Retinal pigment epithelial cell (primary cell): ENCODE data around the gene ARSI.

ENCODE experiments used
- DNase-seq: peaks from one replicate; pipeline ENCODE4 v3.0.0-alpha.2; 2010; ENCODE audit warnings: low read depth
- H3K4me3 ChIP-seq: 2 replicates; pipeline ENCODE4 v1.5.1; 2011; ENCODE audit warnings: mild to moderate bottlenecking, low read length, control low read depth, moderate library complexity
- TF ChIP-seq, protein P1 (sequence below): conservative IDR thresholded peaks from 2 replicates; pipeline ENCODE4 v1.5.1; 2011; ENCODE audit warnings: low read depth, low read length, control low read depth, inconsistent platforms

The ARSI gene

GRCh38 chr5:150294551-150295071, 8.1 kb downstream of the ARSI start:
- TF ChIP-seq, protein P1, sequence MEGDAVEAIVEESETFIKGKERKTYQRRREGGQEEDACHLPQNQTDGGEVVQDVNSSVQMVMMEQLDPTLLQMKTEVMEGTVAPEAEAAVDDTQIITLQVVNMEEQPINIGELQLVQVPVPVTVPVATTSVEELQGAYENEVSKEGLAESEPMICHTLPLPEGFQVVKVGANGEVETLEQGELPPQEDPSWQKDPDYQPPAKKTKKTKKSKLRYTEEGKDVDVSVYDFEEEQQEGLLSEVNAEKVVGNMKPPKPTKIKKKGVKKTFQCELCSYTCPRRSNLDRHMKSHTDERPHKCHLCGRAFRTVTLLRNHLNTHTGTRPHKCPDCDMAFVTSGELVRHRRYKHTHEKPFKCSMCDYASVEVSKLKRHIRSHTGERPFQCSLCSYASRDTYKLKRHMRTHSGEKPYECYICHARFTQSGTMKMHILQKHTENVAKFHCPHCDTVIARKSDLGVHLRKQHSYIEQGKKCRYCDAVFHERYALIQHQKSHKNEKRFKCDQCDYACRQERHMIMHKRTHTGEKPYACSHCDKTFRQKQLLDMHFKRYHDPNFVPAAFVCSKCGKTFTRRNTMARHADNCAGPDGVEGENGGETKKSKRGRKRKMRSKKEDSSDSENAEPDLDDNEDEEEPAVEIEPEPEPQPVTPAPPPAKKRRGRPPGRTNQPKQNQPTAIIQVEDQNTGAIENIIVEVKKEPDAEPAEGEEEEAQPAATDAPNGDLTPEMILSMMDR, result no peak
- no peak for DNase-seq
- no peak overlapping the region for H3K4me3 ChIP-seq

- H3K4me3 ChIP-seq, result no peak overlapping the region
- TF ChIP-seq, protein P1, result no peak
- DNase-seq, result no peak
Measured at GRCh38 chr5:150293091-150293941, 9.4 kb downstream of the ARSI start.

GRCh38 chr5:150291388-150292385, 11.0 kb downstream of the ARSI start:
- TF ChIP-seq, protein P1, result no peak
- H3K4me3 ChIP-seq, result no peak overlapping the region
- no peak for DNase-seq

DNA sequence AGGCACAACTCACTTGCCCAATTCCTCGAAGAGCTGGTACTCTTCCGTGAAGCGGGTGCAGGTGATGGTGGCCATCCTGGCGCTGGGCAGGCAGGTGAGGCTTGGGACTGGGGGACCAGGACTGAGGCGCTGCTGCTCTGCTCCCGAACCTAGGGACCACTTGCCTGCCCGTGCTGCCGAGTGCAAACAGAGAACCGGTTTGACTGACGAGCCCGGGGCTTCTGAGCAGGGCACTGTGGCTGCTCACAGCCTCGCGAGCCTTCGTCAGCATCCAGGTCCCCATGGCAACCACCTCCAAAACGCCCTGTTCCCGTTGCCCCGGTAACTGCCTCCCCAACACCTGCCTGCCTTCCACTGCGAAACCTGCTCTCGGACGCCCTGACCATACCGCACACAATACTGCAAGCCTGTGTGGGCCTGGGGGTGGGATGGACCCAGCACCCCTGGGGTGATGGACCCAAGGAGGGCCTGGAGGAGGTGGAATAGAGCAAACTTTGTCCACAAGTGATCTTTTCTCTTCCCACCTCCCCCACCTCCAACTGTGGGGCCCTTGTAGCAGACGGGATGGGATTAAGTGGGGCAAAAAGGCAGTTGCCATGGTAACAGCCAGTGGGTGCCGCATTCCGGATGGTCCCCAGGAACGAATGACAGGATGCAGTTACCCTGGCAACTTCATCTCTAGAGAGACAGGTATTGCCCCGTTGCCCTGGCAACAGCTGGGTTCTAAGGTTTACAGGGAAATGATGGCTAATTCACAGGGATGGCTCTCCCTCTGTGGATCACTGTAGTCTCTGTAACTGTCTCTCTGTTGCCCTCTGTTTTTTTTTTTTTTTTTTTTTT, 12.9 kb downstream of the ARSI start, which contains the start of gene CAMK2A:
Gene CAMK2A, minus strand, starts transcription at position 223 of the 840 bp plus-strand sequence. Its CDS starts 148 bp downstream, at position 75.
- DNase-seq, result no peak
- H3K4me3 ChIP-seq, result no peak within 1 kb of the TSS
- TF ChIP-seq, protein P1, result no peak

DNA sequence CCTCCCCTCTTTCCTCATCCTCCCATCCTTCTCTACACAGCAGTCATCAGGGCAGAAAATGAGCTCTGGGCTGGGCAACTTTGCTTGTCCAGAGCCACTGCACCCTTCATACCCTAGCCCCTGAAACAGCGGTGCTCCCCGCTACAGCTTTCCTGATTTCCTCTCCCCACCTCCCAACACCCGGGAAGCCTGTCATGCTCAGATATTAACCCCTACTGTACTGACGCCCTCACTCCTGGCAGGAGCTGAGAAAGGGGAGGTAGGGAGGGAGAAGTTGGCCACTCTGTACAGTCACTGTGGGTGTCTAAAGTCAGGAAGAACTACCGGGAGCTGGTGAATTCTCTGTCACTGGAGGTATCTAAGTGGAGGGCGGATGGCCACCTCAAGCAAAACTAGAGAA, 13.9 kb downstream of the ARSI start:
- no peak for DNase-seq
- TF ChIP-seq, protein P1, result no peak
- H3K4me3 ChIP-seq, result no peak overlapping the region

GRCh38 chr5:150288361-150288760, 14.3 kb downstream of the ARSI start:
- DNase-seq, result no peak
- H3K4me3 ChIP-seq, result no peak overlapping the region
- TF ChIP-seq, protein P1, result no peak
